Measurements from ENCODE around the gene NMT2. TPM values are rescaled to one million over a fixed set of nuclear protein-coding genes. Genes with fewer than 3 reads are reported as not detected.

The NMT2 gene
- total and polyA plus RNA-seq, 7 donors, result 11.1 to 23.3 (median 16.1) TPM

DNA sequence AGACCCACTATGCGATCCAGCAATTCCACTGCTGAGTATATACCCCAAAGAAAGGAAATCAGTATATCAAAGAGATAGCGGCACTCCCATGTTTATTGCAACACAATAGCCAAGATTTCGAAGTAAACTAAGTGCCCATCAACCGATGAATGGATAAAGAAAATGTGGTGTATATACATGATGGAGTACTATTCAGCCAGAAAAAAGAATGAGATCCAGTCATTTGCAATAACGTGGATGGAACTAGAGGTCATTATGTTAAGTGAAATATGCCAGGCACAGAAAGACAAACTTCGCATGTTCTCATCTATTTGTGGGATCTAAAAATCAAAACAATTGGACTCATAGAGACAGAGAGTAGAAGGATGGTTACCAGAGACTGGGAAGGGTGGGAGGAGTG, 7.1 kb upstream of the NMT2 start:
- Histone ChIP-seq H3K9me3 (no peaks in the 10 kb centered on the region), H3K27me3 (no peaks in the 10 kb centered on the region), H3K4me1 (no peaks in the 10 kb centered on the region), H3K27ac (no peak overlapping the region), H3K4me3 (no peak overlapping the region), H3K36me3 (no peaks in the 10 kb centered on the region)
- intact Hi-C loops (cut with DNase I), result no loop called here
- WGBS, 2 donors, result 93% methylated on average over 6 of the region's 6 CpGs
- no peak for DNase-seq
- TF ChIP-seq POLR2AphosphoS5 (IDR thresholded peaks at IDR 0.05) (no peak), POLR2A (IDR thresholded peaks at IDR 0.05) (no peak), EP300 (IDR thresholded peaks at IDR 0.05) (no peak)
- TF ChIP-seq, protein P1, sequence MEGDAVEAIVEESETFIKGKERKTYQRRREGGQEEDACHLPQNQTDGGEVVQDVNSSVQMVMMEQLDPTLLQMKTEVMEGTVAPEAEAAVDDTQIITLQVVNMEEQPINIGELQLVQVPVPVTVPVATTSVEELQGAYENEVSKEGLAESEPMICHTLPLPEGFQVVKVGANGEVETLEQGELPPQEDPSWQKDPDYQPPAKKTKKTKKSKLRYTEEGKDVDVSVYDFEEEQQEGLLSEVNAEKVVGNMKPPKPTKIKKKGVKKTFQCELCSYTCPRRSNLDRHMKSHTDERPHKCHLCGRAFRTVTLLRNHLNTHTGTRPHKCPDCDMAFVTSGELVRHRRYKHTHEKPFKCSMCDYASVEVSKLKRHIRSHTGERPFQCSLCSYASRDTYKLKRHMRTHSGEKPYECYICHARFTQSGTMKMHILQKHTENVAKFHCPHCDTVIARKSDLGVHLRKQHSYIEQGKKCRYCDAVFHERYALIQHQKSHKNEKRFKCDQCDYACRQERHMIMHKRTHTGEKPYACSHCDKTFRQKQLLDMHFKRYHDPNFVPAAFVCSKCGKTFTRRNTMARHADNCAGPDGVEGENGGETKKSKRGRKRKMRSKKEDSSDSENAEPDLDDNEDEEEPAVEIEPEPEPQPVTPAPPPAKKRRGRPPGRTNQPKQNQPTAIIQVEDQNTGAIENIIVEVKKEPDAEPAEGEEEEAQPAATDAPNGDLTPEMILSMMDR (IDR thresholded peaks at IDR 0.05), result no peak

DNA sequence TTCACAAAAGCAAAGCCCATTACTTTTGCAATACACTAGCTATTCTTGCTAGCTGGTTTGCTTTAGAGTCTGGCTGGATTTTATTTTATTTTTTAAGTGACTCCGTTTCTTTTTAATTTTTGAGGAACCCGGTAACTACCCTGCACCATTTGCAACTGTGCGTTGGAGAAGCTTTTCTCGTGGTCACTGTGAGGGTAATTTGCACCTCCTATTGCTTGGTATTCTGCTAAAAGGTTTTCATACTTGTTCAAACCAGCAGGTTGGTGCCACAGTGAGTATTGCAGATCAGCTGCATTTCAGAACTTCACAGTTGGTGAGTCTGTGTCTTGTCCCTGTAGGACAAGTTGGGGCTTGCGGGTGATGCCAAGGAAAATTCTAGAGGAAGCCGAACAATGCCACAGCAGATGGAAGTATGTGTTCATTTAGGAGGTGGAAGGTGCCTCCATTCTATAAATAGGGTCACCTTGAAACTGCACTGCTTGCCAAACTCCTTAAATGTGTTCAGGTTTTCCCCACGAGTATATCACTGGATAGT, 3.9 kb upstream of the NMT2 start:
- no peaks in the 10 kb centered on the region for H3K27me3 ChIP-seq
- H3K36me3 ChIP-seq, result no peaks in the 10 kb centered on the region
- 90% methylated on average over 7 of the region's 7 CpGs for WGBS, 2 donors
- no peak overlapping the region for H3K27ac ChIP-seq
- TF ChIP-seq EP300 (IDR thresholded peaks at IDR 0.05), result no peak
- TF ChIP-seq POLR2AphosphoS5 (IDR thresholded peaks at IDR 0.05), result no peak
- no peak for DNase-seq
- H3K4me1 ChIP-seq, result peaks cover 0 to 9% (median 4%) of the 10 kb centered on the region in 4 donors
- H3K4me3 ChIP-seq, result no peak overlapping the region
- intact Hi-C loops (cut with DNase I), result no loop called here
- H3K9me3 ChIP-seq, result no peaks in the 10 kb centered on the region

DNA sequence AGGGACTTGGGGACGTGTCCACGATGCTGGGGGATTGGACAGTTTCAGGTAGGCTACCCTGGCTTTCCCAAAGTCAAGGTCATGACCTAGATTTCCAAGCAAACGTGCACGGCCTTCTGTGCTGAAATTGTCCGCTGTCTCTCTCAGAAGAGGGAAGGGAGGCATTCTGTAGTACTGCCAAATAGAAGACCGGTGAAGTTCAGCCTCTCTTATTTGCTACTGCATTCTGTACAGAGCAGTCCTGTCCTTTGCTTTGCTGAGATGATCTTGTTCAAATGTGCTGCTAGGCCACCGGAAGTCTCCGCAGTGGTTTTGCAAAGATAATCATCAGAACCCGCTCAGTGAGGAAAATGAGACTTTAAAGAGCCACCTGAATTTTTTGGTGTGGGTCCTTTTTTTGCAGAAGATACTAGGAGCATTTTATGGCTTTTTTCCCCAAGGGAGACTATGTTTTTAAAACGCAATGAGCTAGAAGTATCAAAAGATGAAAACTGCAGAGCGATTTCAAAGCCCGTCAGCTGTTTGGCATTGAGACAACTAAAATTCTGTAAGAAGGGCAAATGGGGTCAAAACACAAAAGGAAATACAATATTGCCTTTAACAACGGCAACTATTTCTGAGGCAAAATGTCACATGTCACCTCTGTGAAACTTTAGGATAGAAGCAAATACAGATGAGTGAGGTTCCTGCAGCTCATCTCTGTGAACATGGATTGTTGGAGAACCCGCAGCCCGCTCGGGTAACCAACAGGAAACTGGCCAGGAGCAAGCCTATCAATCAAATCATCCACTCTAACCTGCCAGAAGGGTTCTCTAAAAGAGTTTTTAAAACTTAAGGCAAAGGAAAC, 1.3 kb upstream of the NMT2 start:
- intact Hi-C loops (cut with DNase I), result loop anchor here (2.0 to 5.0 kb wide), 3 partner anchors 73 to 567 kb away; partner anchors contain the start of genes RPP38 and SUV39H2
- 38 to 76% methylated on average over 16 of the region's 16 CpGs for WGBS, 2 donors
- H3K36me3 ChIP-seq, result no peaks in the 10 kb centered on the region
- peak; percentile 62 for DNase-seq
- H3K27ac ChIP-seq, result peak overlapping the region; percentile 56 to 72 (median 68)
- TF ChIP-seq POLR2AphosphoS5 (IDR thresholded peaks at IDR 0.05) (no peak), EP300 (IDR thresholded peaks at IDR 0.05) (no peak), POLR2A (IDR thresholded peaks at IDR 0.05) (no peak)
- TF ChIP-seq, protein P1 (IDR thresholded peaks at IDR 0.05), result no peak
- no peak overlapping the region for H3K4me3 ChIP-seq
- H3K27me3 ChIP-seq, result no peaks in the 10 kb centered on the region
- H3K9me3 ChIP-seq, result no peaks in the 10 kb centered on the region
- H3K4me1 ChIP-seq, result peaks cover 0 to 22% (median 13%) of the 10 kb centered on the region in 4 donors

DNA sequence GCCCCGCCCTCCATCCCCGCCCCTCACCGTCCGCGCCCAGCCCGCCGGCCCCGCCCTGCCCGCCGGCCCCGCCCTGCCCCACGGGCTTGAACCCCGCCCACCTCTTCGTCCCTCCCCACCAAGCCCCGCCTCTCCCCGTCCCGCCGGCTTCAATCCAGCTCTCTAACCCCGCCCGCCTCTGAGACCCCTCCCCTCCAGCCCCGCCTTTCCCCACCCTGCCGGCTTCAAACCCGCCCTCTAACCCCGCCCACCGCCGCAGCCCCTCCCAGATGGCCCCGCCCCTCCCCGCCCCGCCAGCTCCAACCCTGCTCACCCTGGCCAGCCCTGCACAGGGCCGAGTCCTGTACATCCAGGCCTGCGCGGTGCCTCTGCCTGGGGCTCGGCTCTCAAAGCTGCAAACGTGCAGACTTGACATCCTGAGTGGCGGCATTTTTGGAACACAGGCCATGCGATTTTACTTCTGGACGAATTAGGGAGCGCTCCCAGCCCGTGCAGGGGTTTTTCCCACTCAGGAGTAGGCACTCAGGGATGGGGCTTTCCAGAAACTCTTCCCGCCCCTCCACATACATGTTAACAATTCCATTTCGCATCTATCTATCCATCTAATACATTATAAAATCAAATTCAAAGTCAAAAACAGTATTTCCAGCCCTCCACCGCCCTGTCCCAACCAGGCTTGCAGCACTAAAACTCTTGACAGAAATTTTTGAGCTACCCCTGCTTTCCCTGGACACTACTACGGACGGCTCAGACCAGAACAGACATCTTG, 477 bp upstream of the NMT2 start:
- Histone ChIP-seq H3K4me3 (peak overlapping the region in 2 of 4 donors; percentile 21 to 30), H3K27me3 (no peaks in the 10 kb centered on the region), H3K4me1 (peaks cover 0 to 22% (median 13%) of the 10 kb centered on the region in 4 donors), H3K9me3 (no peaks in the 10 kb centered on the region), H3K27ac (peak overlapping the region; percentile 56 to 72 (median 68)), H3K36me3 (no peaks in the 10 kb centered on the region)
- DNase-seq, result peak; percentile 99
- 9 to 13% methylated on average over 33 to 42 of the region's 44 CpGs for WGBS, 2 donors
- TF ChIP-seq EP300 (IDR thresholded peaks at IDR 0.05) (no peak), POLR2AphosphoS5 (IDR thresholded peaks at IDR 0.05) (peak in 2 of 4 donors; percentile 24 to 79), POLR2A (IDR thresholded peaks at IDR 0.05) (no peak)
- TF ChIP-seq, protein P1 (IDR thresholded peaks at IDR 0.05), result no peak
- intact Hi-C loops (cut with DNase I), result loop anchor here (1.0 to 5.0 kb wide), 4 partner anchors 72 to 567 kb away; partner anchors contain the start of genes RPP38 and SUV39H2

Measured in sigmoid colon (tissue), 7 donors.